Osteoblast (primary cell): ENCODE results near the gene ANGPTL2. TPM values are rescaled to one million over a fixed set of nuclear protein-coding genes. Genes with fewer than 3 reads are reported as not detected.

Source experiments
- DNase-seq: peaks from one replicate; pipeline ENCODE4 v3.0.0; 2011; ENCODE audit warnings: low spot score, mixed read lengths; ENCODE audit not compliant: insufficient read length; ENCODE audit errors: missing footprints
- H2AFZ ChIP-seq: 2 replicates; pipeline ENCODE4 v1.6.0; 2011; ENCODE audit warnings: mild to moderate bottlenecking, low read length
- H3K27ac ChIP-seq: 2 replicates; pipeline ENCODE4 v1.5.1; 2011; ENCODE audit warnings: mild to moderate bottlenecking, low read depth, low read length, moderate library complexity
- H3K27me3 ChIP-seq: 2 replicates; pipeline ENCODE4 v1.6.0; 2012; ENCODE audit warnings: mild to moderate bottlenecking, control low read depth, inconsistent platforms, low read length, moderate library complexity; ENCODE audit not compliant: insufficient read depth
- H3K36me3 ChIP-seq: 2 replicates; pipeline ENCODE4 v1.5.1; 2011; ENCODE audit warnings: mild to moderate bottlenecking, low read length, control low read depth, moderate library complexity; ENCODE audit not compliant: insufficient read depth
- H3K4me1 ChIP-seq: 2 replicates; pipeline ENCODE4 v1.5.1; 2011; ENCODE audit warnings: mild to moderate bottlenecking, low read length, control low read depth, moderate library complexity; ENCODE audit not compliant: insufficient read depth
- H3K4me2 ChIP-seq: 2 replicates; pipeline ENCODE4 v1.6.0; 2011; ENCODE audit warnings: mild to moderate bottlenecking, low read length; ENCODE audit not compliant: insufficient read depth
- H3K4me3 ChIP-seq: fragments of 200-600 bp; sonication (generic); 3 replicates; pipeline ENCODE4 v1.5.1; 2012; ENCODE audit warnings: mild to moderate bottlenecking, low read length, inconsistent platforms; ENCODE audit not compliant: insufficient read depth
- H3K79me2 ChIP-seq: 2 replicates; pipeline ENCODE4 v1.6.0; 2012; ENCODE audit warnings: mild to moderate bottlenecking, low read length, control low read depth, inconsistent platforms; ENCODE audit not compliant: insufficient read depth
- H3K9me3 ChIP-seq: 2 replicates; pipeline ENCODE4 v1.5.1; 2011; ENCODE audit warnings: low read depth, low read length, control low read depth
- H4K20me1 ChIP-seq: 2 replicates; pipeline ENCODE4 v1.6.0; 2012; ENCODE audit warnings: mild to moderate bottlenecking, low read length, control low read depth; ENCODE audit not compliant: insufficient read depth
- CTCF ChIP-seq: IDR thresholded peaks from 2 replicates; pipeline ENCODE4 v1.5.1; 2011; ENCODE audit warnings: mild to moderate bottlenecking, low read depth, low read length, moderate library complexity; ENCODE audit errors: extremely low read depth
- total RNA-seq: library from RNA; depleted of rRNA; stranded (reverse); fragments of >200 nt; gene quantifications from 2 replicates; pipeline ENCODE4 v1.2.3, GENCODE V29; 2012

ANGPTL2 gene
- total RNA-seq, 1 donor = 39.8 TPM

GRCh38 chr9:127061411-127061810 is 61.0 kb downstream of the ANGPTL2 start:
- H4K20me1 ChIP-seq = no peaks in the 10 kb centered on the region
- no peak for TF ChIP-seq CTCF
- no peak for DNase-seq
- H3K4me2 ChIP-seq = no peak overlapping the region
- H2AFZ ChIP-seq = no peak overlapping the region
- H3K79me2 ChIP-seq = no peaks in the 10 kb centered on the region
- H3K4me1 ChIP-seq = peaks cover 6% of the 10 kb centered on the region
- no peak overlapping the region for H3K4me3 ChIP-seq
- no peak overlapping the region for H3K27ac ChIP-seq
- no peaks in the 10 kb centered on the region for H3K36me3 ChIP-seq
- no peaks in the 10 kb centered on the region for H3K9me3 ChIP-seq
- no peaks in the 10 kb centered on the region for H3K27me3 ChIP-seq

- H3K79me2 ChIP-seq = no peaks in the 10 kb centered on the region
- H3K27me3 ChIP-seq = no peaks in the 10 kb centered on the region
- H3K4me2 ChIP-seq = no peak overlapping the region
- no peaks in the 10 kb centered on the region for H3K36me3 ChIP-seq
- H2AFZ ChIP-seq = no peak overlapping the region
- H3K4me3 ChIP-seq = no peak overlapping the region
- TF ChIP-seq CTCF = no peak
- DNase-seq = no peak
- H3K4me1 ChIP-seq = no peaks in the 10 kb centered on the region
- no peaks in the 10 kb centered on the region for H4K20me1 ChIP-seq
- no peak overlapping the region for H3K27ac ChIP-seq
- no peaks in the 10 kb centered on the region for H3K9me3 ChIP-seq
Measured at GRCh38 chr9:127059765-127060361, 62.6 kb downstream of the ANGPTL2 start.

GRCh38 chr9:127059030-127059429 is 63.4 kb downstream of the ANGPTL2 start:
- H4K20me1 ChIP-seq = no peaks in the 10 kb centered on the region
- no peaks in the 10 kb centered on the region for H3K79me2 ChIP-seq
- no peak for TF ChIP-seq CTCF
- no peak for DNase-seq
- no peak overlapping the region for H2AFZ ChIP-seq
- no peak overlapping the region for H3K27ac ChIP-seq
- no peaks in the 10 kb centered on the region for H3K27me3 ChIP-seq
- H3K36me3 ChIP-seq = no peaks in the 10 kb centered on the region
- H3K9me3 ChIP-seq = no peaks in the 10 kb centered on the region
- no peaks in the 10 kb centered on the region for H3K4me1 ChIP-seq
- H3K4me2 ChIP-seq = no peak overlapping the region
- no peak overlapping the region for H3K4me3 ChIP-seq

- no peak overlapping the region for H2AFZ ChIP-seq
- H3K9me3 ChIP-seq = no peaks in the 10 kb centered on the region
- H4K20me1 ChIP-seq = no peaks in the 10 kb centered on the region
- H3K36me3 ChIP-seq = no peaks in the 10 kb centered on the region
- no peak for DNase-seq
- no peaks in the 10 kb centered on the region for H3K4me1 ChIP-seq
- no peak for TF ChIP-seq CTCF
- H3K27ac ChIP-seq = no peak overlapping the region
- H3K4me2 ChIP-seq = no peak overlapping the region
- H3K79me2 ChIP-seq = no peaks in the 10 kb centered on the region
- no peaks in the 10 kb centered on the region for H3K27me3 ChIP-seq
- no peak overlapping the region for H3K4me3 ChIP-seq
Measured at GRCh38 chr9:127058645-127059021, 63.8 kb downstream of the ANGPTL2 start.
